ENCODE data around the gene ATP11A. TPM values are rescaled to one million over a fixed set of nuclear protein-coding genes. Genes with fewer than 3 reads are reported as not detected.

ATP11A gene
- total RNA-seq, 1 experiment from 2014 or later = 80.4 TPM

DNA sequence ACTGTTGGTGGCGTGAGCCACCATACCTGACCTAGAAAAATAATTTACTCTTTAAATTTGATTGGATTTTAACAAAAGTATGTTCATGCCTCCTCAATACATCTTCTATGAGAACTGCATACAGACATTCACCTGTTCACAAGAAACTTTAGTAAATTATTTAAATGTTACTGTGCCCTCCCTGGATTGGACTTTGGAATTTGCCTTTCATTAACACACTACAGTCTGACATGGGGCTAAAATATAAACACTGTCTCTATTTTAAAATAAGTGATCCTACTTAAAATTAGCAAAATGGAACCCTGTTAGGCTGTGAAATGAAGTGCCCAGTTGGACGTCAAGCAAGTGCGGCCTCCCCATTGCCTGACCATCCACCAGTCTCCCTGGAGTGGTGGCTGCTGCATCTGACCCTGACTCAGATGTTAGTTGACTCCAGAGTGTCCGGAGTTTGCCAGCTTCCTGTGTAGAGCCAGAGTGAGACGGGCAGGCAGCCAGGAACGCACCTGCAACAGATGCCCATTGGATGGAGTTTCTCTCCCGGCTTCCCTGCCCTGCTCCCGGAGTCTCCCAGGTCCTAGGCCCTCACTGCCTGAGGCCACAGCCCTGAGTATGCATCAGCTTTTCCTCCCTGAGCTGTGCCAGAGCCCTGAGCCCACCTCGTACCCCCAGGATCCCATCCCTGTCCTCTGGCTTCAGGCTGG, 45.9 kb upstream of the ATP11A start:
- ATAC-seq (no peak), DNase-seq (ENCODE audit: low read depth, low spot score) (no peak)
- Histone ChIP-seq H3K4me1 (ENCODE audit: control insufficient read depth in 1 of 2, insufficient read depth in 2 of 2, low read length in 2 of 2) (peaks cover 0 to 9% of the 10 kb centered on the region in 2 experiments; a peak in 2 of 4 replicates), H3K27ac (ENCODE audit: low read depth, low read length) (no peak overlapping the region), H3K79me2 (ENCODE audit: insufficient read depth, low read length) (no peaks in the 10 kb centered on the region), H4K20me1 (ENCODE audit: insufficient read depth) (no peaks in the 10 kb centered on the region), H3K4me3 (replicated peaks in 1 of 2; ENCODE audit: low read depth in 1 of 2, low read length in 2 of 2) (no peak overlapping the region), H3K4me2 (ENCODE audit: low read length) (no peak overlapping the region), H3K9me3 (ENCODE audit: control insufficient read depth in 1 of 2, insufficient read depth in 1 of 2, low read depth in 1 of 2, low read length in 2 of 2) (no peaks in the 10 kb centered on the region), H2AFZ (ENCODE audit: low read depth, low read length, poor library complexity, severe bottlenecking) (no peak overlapping the region), H3K9me2 (ENCODE audit: insufficient read depth) (no peaks in the 10 kb centered on the region), H3K36me3 (ENCODE audit: control insufficient read depth in 1 of 2, insufficient read depth in 2 of 2, low read length in 2 of 2) (no peaks in the 10 kb centered on the region), H3K27me3 (ENCODE audit: insufficient read depth, low read length) (peaks cover 6% of the 10 kb centered on the region; the same call in 1 of the 2 replicates), H3K9ac (ENCODE audit: low read length) (no peak overlapping the region)
- ChIA-PET POLR2A (no interaction called here), RAD21 (ENCODE audit: low non-redundant PET in 1 of 2, low total read pairs in 2 of 2, uncharacterized antibody in 2 of 2, unreplicated experiment in 2 of 2) (no interaction called here), CTCF (no interaction called here)
- no TSS peak for BruUV-seq (replicated peaks)
- intact Hi-C loops (cut with micrococcal nuclease) = no loop called here
- no peak for TF ChIP-seq ZFX (IDR thresholded peaks at IDR 0.05)
- no peak for TF ChIP-seq CEBPB (IDR thresholded peaks at IDR 0.05; ENCODE audit: low read depth)
- TF ChIP-seq SIN3A (IDR thresholded peaks at IDR 0.05; ENCODE audit: low read depth) = no peak
- no peak for TF ChIP-seq ZNF274 (IDR thresholded peaks at IDR 0.05; ENCODE audit: low read depth, low read length)
- TF ChIP-seq MAX (IDR thresholded peaks at IDR 0.05) = no peak
- TF ChIP-seq, protein P1, sequence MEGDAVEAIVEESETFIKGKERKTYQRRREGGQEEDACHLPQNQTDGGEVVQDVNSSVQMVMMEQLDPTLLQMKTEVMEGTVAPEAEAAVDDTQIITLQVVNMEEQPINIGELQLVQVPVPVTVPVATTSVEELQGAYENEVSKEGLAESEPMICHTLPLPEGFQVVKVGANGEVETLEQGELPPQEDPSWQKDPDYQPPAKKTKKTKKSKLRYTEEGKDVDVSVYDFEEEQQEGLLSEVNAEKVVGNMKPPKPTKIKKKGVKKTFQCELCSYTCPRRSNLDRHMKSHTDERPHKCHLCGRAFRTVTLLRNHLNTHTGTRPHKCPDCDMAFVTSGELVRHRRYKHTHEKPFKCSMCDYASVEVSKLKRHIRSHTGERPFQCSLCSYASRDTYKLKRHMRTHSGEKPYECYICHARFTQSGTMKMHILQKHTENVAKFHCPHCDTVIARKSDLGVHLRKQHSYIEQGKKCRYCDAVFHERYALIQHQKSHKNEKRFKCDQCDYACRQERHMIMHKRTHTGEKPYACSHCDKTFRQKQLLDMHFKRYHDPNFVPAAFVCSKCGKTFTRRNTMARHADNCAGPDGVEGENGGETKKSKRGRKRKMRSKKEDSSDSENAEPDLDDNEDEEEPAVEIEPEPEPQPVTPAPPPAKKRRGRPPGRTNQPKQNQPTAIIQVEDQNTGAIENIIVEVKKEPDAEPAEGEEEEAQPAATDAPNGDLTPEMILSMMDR (IDR thresholded peaks at IDR 0.05 in 2 of 3, conservative IDR thresholded peaks at IDR 0.05 in 1 of 3; ENCODE audit: borderline replicate concordance in 1 of 3, insufficient read depth in 1 of 3, low read depth in 2 of 3, low read length in 2 of 3) = no peak
- TF ChIP-seq SRF (IDR thresholded peaks at IDR 0.05; ENCODE audit: low read depth) = no peak
- TF ChIP-seq JUND (IDR thresholded peaks at IDR 0.05) = no peak
- no peak for TF ChIP-seq SP1 (IDR thresholded peaks at IDR 0.05; ENCODE audit: low read depth)

All from HCT116 (cell line).